GM19397 (cell line): ENCODE results near the gene NUDT21.
"Not testable (repeated sequence)": the region's sequence is repeated elsewhere in the genome, so short reads cannot be mapped to it uniquely, and the experiment has no call there.

Experiments used
- ATAC-seq: cut with Tn5 transposase; IDR thresholded peaks from one replicate; pipeline ENCODE4 v1.9.1; 2021; ENCODE audit warnings: mild to moderate bottlenecking, moderate library complexity; ENCODE audit not compliant: unreplicated experiment

The NUDT21 gene

GRCh38 chr16:56380778-56381485 lies 70.2 kb downstream of the NUDT21 start:
- not testable (repeated sequence) for ATAC-seq
